Measurements from ENCODE around the gene OR4D2.
"Not testable (repeated sequence)": the region's sequence is repeated elsewhere in the genome, so short reads cannot be mapped to it uniquely, and the experiment has no call there.

OR4D2 gene

DNA sequence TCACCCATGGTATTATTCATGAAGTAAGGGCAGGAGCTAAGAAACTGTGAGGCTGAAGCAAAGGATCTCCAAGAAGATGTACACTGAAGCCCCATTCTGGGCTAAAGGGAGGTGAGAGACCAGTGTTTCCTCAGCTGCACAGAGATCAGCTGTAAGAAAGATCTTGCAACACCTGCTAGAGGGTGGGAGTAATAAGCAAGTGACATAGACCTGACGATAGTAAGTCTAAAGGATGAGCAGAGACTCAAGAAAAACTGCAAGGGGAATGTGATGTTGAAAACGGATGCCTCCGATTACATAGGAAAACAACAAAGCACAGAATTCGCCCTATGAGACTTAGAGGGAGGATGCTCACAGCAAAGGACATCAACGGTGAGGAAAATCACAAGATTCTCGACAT is at the start of gene OR4D2:
TSS of gene OR4D2 (plus strand) at position 301 of the 400 bp plus-strand sequence. CDS start 2,674 bp downstream, outside the sequence.
- peaks cover 59% of the 10 kb centered on the region for H3K4me1 Mint-ChIP-seq
- peaks cover 2% of the 10 kb centered on the region for H3K36me3 Mint-ChIP-seq
- H3K4me3 Mint-ChIP-seq = no peak within 1 kb of the TSS
- H3K27me3 Mint-ChIP-seq = no peaks in the 10 kb centered on the region
- peak within 1 kb of the TSS; percentile 75 for H3K27ac Mint-ChIP-seq
- peaks cover 4% of the 10 kb centered on the region for H3K9me3 Mint-ChIP-seq

DNA sequence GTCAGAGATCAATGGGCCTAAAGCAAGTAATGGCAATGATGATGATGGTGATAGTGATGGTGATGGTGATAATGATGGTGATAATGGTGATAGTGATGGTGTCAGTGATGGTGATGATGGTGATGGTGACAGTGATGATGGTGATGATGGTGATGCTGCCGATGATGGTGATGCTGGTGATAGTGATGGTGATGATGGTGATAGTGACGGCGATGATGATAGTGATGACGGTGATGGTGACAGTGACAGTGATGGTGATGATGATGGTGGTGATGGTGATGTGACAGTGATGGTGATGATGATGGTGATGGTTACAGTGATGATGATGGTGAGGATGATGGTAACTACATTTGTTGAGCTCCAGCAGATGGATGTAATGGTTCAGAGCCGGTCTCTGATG is 49.4 kb upstream of the OR4D2 start:
- H3K4me3 Mint-ChIP-seq = no peak overlapping the region
- peaks cover 2% of the 10 kb centered on the region for H3K27me3 Mint-ChIP-seq
- no peak overlapping the region for H3K27ac Mint-ChIP-seq

DNA sequence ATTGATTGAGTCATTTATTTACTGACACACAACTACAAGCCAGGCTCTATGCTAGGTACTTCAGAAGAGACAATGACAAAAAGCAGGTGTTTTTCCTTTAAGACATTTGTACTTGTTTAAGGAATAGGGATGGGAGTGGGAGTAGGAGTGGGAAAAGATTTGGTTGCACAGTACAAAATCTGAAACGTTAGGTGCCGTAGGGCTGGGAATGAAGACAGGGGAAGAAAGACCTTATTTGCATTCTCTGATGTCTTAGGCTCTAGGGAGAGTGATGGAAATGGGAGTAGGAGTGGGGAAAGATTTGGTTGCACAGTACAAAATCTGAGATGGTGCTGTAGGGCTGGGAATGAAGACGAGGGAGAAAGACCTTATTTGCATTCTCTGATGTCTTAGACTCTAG is 47.3 kb upstream of the OR4D2 start:
- Mint-ChIP-seq H3K4me1 (peaks cover 13% of the 10 kb centered on the region), H3K36me3 (no peaks in the 10 kb centered on the region), H3K9me3 (no peaks in the 10 kb centered on the region), H3K27ac (no peak overlapping the region), H3K27me3 (peaks cover 2% of the 10 kb centered on the region), H3K4me3 (no peak overlapping the region)

More for the DNA sequence above, 49.4 kb upstream of the OR4D2 start:
- Mint-ChIP-seq H3K4me1 (peaks cover 6% of the 10 kb centered on the region), H3K9me3 (no peaks in the 10 kb centered on the region), H3K36me3 (no peaks in the 10 kb centered on the region)

DNA sequence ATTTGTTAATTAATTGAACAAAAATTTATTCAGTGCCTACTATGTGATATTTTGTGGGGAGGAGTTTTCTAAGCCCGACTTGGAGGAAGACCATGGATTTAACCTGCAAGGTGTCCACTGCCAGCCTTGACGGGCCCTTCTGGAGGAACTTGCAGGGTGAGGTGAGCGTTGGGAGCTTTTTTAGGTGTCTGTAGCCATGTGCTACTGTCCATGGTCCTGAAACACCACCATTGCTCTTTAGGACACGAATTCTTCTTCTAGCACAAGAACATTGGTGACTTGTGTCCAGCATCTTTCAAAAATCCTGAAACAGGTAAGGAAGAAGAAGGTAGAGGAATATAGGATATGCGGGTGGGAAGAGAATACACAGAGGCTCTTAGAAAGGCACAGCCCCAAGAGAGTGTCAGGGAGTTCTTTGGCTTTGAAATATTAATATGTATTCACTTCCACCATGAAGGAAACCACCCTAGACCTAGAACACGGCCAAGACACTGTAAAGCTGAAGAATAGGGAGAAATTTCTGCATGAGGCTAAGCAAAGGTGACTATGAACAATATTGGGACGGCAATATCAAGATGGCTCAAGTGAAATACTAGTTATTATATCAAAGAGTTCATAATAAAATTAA is 46.5 kb upstream of the OR4D2 start:
- peaks cover 13% of the 10 kb centered on the region for H3K4me1 Mint-ChIP-seq
- H3K36me3 Mint-ChIP-seq = no peaks in the 10 kb centered on the region
- H3K4me3 Mint-ChIP-seq = no peak overlapping the region
- H3K27ac Mint-ChIP-seq = no peak overlapping the region
- no peaks in the 10 kb centered on the region for H3K9me3 Mint-ChIP-seq
- H3K27me3 Mint-ChIP-seq = peaks cover 2% of the 10 kb centered on the region

DNA sequence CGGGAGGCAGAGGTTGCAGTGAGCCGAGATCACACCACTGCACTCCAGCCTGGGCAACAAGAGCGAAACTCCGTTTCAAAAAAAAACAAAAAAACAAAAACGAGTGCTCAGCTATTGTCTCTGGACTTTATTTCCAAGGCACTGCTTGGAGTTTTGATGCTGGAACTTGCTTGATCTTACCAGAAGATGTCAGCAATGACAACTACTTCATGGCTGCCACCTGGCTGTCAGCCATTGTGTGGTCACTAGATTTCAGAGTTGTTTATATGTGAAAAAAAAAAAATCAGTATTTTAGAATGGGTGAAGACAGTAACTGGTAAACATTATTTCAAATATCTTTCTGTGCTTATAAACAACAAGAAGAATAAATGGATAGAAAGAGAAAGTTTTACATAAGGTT is 44.9 kb upstream of the OR4D2 start:
- Mint-ChIP-seq H3K27ac (no peak overlapping the region), H3K4me1 (peaks cover 19% of the 10 kb centered on the region), H3K27me3 (peaks cover 2% of the 10 kb centered on the region), H3K4me3 (no peak overlapping the region), H3K36me3 (no peaks in the 10 kb centered on the region), H3K9me3 (no peaks in the 10 kb centered on the region)

DNA sequence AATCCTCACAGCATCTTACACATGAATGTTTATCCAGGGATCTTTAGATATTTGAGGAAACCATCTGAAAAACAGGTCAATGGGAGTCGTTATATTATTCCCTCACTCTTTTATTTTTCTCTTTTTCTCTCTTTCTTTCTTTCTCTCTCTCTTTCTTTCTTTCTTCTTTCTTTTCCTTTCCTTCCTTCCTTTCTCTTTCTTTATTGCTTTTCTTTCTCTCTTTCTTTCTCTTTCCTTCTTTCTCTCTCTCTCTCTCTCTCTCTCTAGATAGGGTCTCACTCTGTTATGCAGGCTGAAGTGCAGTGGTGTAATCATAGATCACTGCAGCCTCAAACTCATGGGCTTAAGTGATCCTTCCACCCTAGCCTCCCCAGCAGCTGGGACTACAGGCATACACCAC is 38.9 kb upstream of the OR4D2 start:
- Mint-ChIP-seq H3K4me3 (no peak overlapping the region), H3K9me3 (no peaks in the 10 kb centered on the region), H3K27me3 (no peaks in the 10 kb centered on the region), H3K36me3 (no peaks in the 10 kb centered on the region), H3K4me1 (peaks cover 16% of the 10 kb centered on the region), H3K27ac (no peak overlapping the region)

DNA sequence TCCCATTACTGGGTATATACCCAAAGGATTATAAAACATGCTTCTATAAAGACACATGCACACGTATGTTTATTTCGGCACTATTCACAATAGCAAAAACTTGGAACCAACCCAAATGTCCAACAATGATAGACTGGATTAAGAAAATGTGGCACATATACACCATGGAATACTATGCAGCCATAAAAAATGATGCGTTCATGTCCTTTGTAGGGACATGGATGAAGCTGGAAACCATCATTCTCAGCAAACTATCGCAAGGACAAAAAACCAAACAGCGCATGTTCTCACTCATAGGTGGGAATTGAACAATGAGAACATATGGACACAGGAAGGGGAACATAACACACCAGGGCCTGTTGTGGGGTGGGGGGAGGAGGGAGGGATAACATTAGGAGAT is 34.1 kb upstream of the OR4D2 start:
- not testable (repeated sequence) for H3K27me3 Mint-ChIP-seq

DNA sequence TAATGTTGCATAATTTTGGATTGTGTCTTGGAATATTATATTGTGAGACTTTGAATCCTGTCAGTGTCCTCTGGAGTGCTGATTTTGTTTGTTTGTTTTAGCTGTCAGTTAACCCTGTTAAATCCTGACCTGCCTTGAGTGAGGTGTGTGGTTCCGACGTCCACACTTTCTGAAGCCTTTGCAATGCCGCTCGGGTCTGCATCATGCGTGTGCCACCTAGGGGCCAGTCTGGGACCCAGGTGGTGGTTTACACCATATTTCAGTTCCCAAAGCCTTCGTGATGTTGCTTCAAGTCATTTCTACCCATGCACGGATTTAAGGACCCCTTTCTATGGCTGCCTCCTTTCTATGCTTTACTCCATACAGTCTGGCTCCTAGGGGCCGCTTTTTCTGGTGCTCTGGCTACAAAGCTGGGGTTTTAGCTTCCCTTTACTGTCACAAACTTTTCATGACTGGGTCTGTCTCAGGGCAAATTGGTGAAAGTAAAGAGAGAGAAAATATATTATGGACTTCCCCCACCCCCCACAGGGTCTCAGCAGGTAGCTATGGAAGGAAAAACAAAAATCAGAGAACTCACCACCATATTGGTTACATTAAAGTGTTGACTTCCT is 30.0 kb upstream of the OR4D2 start:
- Mint-ChIP-seq H3K27ac (no peak overlapping the region), H3K4me3 (no peak overlapping the region), H3K36me3 (peaks cover 5% of the 10 kb centered on the region), H3K27me3 (no peaks in the 10 kb centered on the region), H3K4me1 (peaks cover 6% of the 10 kb centered on the region), H3K9me3 (peaks cover 5% of the 10 kb centered on the region)

More for the DNA sequence above, 34.1 kb upstream of the OR4D2 start:
- not testable (repeated sequence) for H3K27ac Mint-ChIP-seq, H3K9me3 Mint-ChIP-seq, H3K4me3 Mint-ChIP-seq, H3K36me3 Mint-ChIP-seq
- H3K4me1 Mint-ChIP-seq = peaks cover 11% of the 10 kb centered on the region

DNA sequence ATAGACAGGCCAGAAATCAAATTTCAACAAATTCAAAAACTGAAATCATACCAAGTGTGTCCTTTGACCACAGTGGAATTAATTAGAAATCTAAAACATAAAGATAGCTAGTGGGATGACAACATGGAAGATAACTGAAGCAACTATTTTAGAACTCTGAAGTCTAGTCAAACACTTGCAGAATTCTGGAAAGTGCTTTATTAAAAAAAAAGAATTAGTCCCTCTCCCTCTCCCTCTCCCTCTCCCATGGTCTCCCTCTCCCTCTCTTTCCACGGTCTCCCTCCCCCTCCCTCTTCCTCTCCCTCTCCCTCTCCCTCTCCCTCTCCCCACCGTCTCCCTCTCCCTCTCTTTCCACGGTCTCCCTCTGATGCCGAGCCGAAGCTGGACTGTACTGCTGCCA is 25.3 kb upstream of the OR4D2 start:
- peak overlapping the region; percentile 38 for H3K27ac Mint-ChIP-seq
- peaks cover 3% of the 10 kb centered on the region for H3K4me1 Mint-ChIP-seq
- no peak overlapping the region for H3K4me3 Mint-ChIP-seq
- peaks cover 23% of the 10 kb centered on the region for H3K36me3 Mint-ChIP-seq
- peaks cover 25% of the 10 kb centered on the region for H3K9me3 Mint-ChIP-seq
- H3K27me3 Mint-ChIP-seq = no peaks in the 10 kb centered on the region

DNA sequence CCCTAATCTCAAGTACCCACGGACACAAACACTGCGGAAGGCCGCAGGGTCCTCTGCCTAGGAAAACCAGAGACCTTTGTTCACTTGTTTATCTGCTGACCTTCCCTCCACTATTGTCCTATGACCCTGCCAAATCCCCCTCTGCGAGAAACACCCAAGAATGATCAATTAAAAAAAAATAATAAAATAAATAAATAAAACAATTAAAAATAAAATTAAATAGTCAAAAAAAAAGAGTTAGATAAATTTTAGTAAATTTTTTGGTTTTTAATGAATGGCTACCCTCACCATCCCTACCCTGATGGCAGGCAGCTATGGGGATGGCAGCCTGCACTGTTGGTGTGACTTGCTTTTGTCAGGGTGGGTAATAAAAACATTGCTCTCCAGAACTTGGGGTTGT is 23.4 kb upstream of the OR4D2 start:
- H3K4me1 Mint-ChIP-seq, H3K27me3 Mint-ChIP-seq, H3K4me3 Mint-ChIP-seq, H3K27ac Mint-ChIP-seq: not testable (repeated sequence)
- H3K9me3 Mint-ChIP-seq = peaks cover 30% of the 10 kb centered on the region
- peaks cover 25% of the 10 kb centered on the region for H3K36me3 Mint-ChIP-seq

DNA sequence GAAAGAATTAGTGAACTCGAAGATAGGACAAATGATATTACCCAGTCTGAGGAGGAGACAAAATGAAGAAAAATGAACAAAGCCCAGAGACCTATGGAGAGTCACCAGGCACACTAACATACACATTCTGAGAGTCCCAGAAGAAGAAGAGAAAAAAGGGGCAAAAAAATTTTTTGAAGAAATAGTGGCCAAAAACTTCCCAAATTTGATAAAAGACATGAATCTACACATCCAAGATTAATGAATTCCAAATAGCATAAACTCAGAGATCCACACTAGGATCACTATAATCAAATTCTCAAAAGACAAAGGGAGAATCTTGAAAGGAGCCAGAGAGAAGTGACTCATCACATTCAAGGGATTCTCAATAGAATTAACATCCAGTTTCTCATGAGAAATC is 22.0 kb upstream of the OR4D2 start:
- Mint-ChIP-seq H3K27ac (no peak overlapping the region), H3K4me3 (no peak overlapping the region), H3K36me3 (peaks cover 25% of the 10 kb centered on the region), H3K27me3 (no peaks in the 10 kb centered on the region), H3K4me1 (peaks cover 18% of the 10 kb centered on the region), H3K9me3 (peaks cover 30% of the 10 kb centered on the region)

DNA sequence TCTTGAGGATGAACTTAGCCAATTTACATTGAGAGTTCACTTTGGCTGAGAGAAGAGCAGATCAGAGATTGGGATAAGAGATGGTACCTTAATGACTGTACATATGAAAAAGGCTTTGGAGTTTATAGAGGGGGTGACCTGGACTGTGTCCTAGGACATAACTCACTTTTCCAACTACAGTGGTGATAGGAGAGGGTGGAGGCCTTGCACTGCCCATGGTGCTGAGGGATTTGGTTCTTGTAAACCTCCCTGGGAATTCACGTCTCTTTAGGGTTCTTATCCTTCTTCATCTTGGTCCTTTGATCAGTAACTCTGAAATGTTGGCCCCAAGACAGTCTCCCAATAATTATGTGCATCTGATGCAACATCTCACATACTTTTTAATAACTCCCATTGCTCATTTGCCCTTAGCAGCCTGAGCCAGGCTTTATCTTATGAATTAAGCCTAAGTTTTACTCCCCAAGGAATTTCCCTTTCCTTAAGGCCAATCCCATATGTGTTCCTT is 18.8 kb upstream of the OR4D2 start, which contains the start of gene OR4D1:
TSS of gene OR4D1 (plus strand) at position 455 of the 505 bp plus-strand sequence. CDS start 6,770 bp downstream, outside the sequence.
- Mint-ChIP-seq H3K4me1 (peaks cover 44% of the 10 kb centered on the region), H3K27ac (no peak within 1 kb of the TSS), H3K27me3 (no peaks in the 10 kb centered on the region), H3K36me3 (peaks cover 27% of the 10 kb centered on the region), H3K9me3 (peaks cover 30% of the 10 kb centered on the region), H3K4me3 (no peak within 1 kb of the TSS)

DNA sequence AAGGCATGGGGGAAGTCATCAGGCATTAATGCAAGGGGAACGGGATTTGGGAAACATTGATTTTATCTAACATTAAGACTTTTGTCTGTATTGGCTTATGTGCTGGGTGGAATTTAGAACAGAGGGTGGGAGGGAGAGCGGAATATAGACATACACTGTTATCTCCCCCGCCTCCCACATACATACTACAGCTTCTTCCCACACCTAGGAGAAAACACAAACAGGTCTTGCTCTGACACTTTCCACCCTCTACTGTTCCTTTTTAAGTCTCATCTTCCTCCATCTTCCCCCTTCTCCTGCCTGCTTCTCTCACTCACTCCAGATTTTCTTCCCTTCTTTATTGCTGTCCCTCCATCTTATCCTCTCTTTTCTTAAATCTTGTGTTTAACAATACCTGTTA is 18.2 kb upstream of the OR4D2 start:
- H3K9me3 Mint-ChIP-seq = peaks cover 30% of the 10 kb centered on the region
- peaks cover 51% of the 10 kb centered on the region for H3K4me1 Mint-ChIP-seq
- no peaks in the 10 kb centered on the region for H3K27me3 Mint-ChIP-seq
- H3K27ac Mint-ChIP-seq = no peak overlapping the region
- H3K4me3 Mint-ChIP-seq = no peak overlapping the region
- peaks cover 27% of the 10 kb centered on the region for H3K36me3 Mint-ChIP-seq

DNA sequence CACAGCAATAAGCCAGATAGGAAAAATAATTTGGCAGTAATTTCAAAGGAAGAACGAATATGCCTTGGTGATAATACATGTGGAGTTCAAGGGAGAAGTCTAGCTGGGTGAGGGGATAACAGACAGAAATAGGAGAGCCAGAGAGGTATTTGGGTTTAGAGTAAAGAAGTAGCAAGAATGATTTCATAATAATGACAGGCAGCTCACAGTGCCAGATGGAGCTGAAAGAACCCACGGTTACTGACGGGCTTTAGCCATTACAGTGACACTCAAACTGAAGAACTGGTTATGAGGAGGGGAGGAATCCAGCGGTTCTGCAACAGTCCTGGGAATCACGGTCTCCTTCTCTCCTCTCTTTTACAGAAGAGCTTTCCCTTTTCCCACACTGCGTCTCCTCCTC is 16.4 kb upstream of the OR4D2 start:
- Mint-ChIP-seq H3K36me3 (peaks cover 15% of the 10 kb centered on the region), H3K27me3 (no peaks in the 10 kb centered on the region), H3K27ac (peak overlapping the region; percentile 63), H3K9me3 (peaks cover 18% of the 10 kb centered on the region), H3K4me1 (peaks cover 65% of the 10 kb centered on the region), H3K4me3 (no peak overlapping the region)

DNA sequence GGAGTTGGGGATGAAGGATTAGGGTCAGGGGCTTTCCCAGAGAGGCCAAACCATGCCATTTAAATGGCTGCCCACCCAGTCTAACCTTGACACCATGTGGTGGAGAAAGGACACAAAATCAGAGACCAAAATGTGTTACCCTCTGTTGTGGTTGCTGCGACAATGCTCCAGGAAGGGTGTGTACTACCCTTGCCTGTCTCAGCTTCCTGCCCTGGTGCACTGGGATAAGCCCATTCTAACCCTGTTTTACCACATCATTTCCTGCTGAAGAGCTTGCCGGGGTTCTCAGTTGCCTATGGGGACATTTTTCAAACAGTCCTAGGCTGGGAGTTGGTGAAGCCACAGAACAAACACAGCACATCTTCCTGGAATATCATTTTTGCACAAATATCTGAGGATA is 13.7 kb upstream of the OR4D2 start:
- peak overlapping the region; percentile 47 for H3K4me3 Mint-ChIP-seq
- H3K4me1 Mint-ChIP-seq = peaks cover 82% of the 10 kb centered on the region
- no peaks in the 10 kb centered on the region for H3K9me3 Mint-ChIP-seq
- peak overlapping the region; percentile 89 for H3K27ac Mint-ChIP-seq
- peaks cover 4% of the 10 kb centered on the region for H3K36me3 Mint-ChIP-seq
- H3K27me3 Mint-ChIP-seq = no peaks in the 10 kb centered on the region

DNA sequence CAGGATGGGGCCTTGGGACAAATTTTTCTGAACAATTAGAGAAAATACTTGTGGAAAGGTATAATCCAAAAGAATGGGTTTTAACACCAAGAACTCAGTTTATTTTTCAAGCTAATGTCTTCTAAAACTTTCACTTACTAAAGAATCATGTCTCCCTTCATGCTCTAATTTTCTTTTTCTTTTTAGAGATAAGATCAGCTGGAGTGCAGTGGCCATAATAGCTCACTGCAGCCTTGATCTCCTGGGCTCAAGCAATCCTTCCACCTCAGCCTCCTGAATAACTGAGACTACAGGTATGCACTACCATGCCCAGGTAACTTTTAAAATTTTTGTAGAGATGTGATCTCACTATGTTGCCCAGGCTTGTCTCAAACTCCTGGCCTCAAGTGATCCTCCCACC is 13.1 kb upstream of the OR4D2 start:
- H3K4me1 Mint-ChIP-seq = peaks cover 87% of the 10 kb centered on the region
- H3K36me3 Mint-ChIP-seq = peaks cover 4% of the 10 kb centered on the region
- H3K27ac Mint-ChIP-seq = peak overlapping the region; percentile 89
- H3K27me3 Mint-ChIP-seq = no peaks in the 10 kb centered on the region
- no peaks in the 10 kb centered on the region for H3K9me3 Mint-ChIP-seq
- peak overlapping the region; percentile 47 for H3K4me3 Mint-ChIP-seq
